CD14-positive monocyte (primary cell): ENCODE measurements around the gene DPPA5. TPM values are rescaled to one million over a fixed set of nuclear protein-coding genes. Genes with fewer than 3 reads are reported as not detected.

Experiments used
- DNase-seq, 3 donors: peaks; one replicate each; pipeline ENCODE4 v3.0.0-alpha.2; 2011 to 2022
- H2AFZ ChIP-seq: 2 replicates; pipeline ENCODE4 v1.6.0; 2012; ENCODE audit warnings: mild to moderate bottlenecking, low read depth, low read length, inconsistent platforms; ENCODE audit not compliant: insufficient read depth, poor library complexity, severe bottlenecking
- H3K27ac ChIP-seq, 2 donors: 1 replicate in 1 of 2; 2 replicates in 1 of 2; pipeline ENCODE4 v1.5.1; 2012 to 2013; ENCODE audit warnings: low read length in 2 of 2, control low read depth in 1 of 2, inconsistent platforms in 1 of 2, low read depth in 1 of 2, mild to moderate bottlenecking in 1 of 2
- H3K27me3 ChIP-seq, 2 donors: one replicate each; pipeline versions ENCODE4 v1.6.0 to v1.6.1; 2011 to 2013; ENCODE audit warnings: low read length in 2 of 2; ENCODE audit not compliant: control insufficient read depth in 2 of 2, insufficient read depth in 2 of 2
- H3K36me3 ChIP-seq, 2 donors: replicated peaks in 1 of 2; 1 replicate in 1 of 2; 2 replicates in 1 of 2; pipeline versions ENCODE4 v1.5.1 to v1.6.1; 2012 to 2013; ENCODE audit warnings: low read length in 2 of 2, control low read depth in 1 of 2, inconsistent platforms in 1 of 2, mild to moderate bottlenecking in 1 of 2; ENCODE audit not compliant: insufficient read depth in 2 of 2, control insufficient read depth in 1 of 2
- H3K4me1 ChIP-seq, 2 donors: 1 replicate in 1 of 2; 2 replicates in 1 of 2; pipeline versions ENCODE4 v1.5.1 to v1.6.1; 2012 to 2013; ENCODE audit warnings: low read length in 2 of 2, control low read depth in 1 of 2, inconsistent platforms in 1 of 2, mild to moderate bottlenecking in 1 of 2, moderate library complexity in 1 of 2; ENCODE audit not compliant: insufficient read depth in 2 of 2, control insufficient read depth in 1 of 2
- H3K4me2 ChIP-seq: replicated peaks from 2 replicates; pipeline ENCODE3; 2012; ENCODE audit warnings: low read length, moderate library complexity, mild to moderate bottlenecking; ENCODE audit not compliant: poor library complexity, severe bottlenecking; ENCODE audit errors: extremely low read depth
- H3K4me3 ChIP-seq, 3 experiments: fragments of 200-600 bp in 1 of 3; sonication (generic) in 1 of 3; replicated peaks in 1 of 3; 1 replicate in 2 of 3; 2 replicates in 1 of 3; pipeline ENCODE4 v1.5.1; 2011 to 2013; ENCODE audit warnings: low read length in 3 of 3, mild to moderate bottlenecking in 3 of 3, control low read depth in 2 of 3, low read depth in 2 of 3, inconsistent platforms in 1 of 3, moderate library complexity in 1 of 3
- H3K79me2 ChIP-seq: 2 replicates; pipeline ENCODE4 v1.6.0; 2012; ENCODE audit warnings: mild to moderate bottlenecking, control low read depth, inconsistent platforms, low read length, moderate library complexity; ENCODE audit not compliant: insufficient read depth
- H3K9ac ChIP-seq: 2 replicates; pipeline ENCODE4 v1.6.0; 2017; ENCODE audit warnings: low read length, mild to moderate bottlenecking; ENCODE audit not compliant: insufficient read depth, poor library complexity, severe bottlenecking
- H3K9me3 ChIP-seq, 2 donors: replicated peaks in 1 of 2; 1 replicate in 1 of 2; 2 replicates in 1 of 2; pipeline versions ENCODE4 v1.5.1 to v1.6.1; 2012 to 2013; ENCODE audit warnings: low read length in 2 of 2, control low read depth in 1 of 2; ENCODE audit not compliant: control insufficient read depth in 1 of 2, insufficient read depth in 1 of 2
- H4K20me1 ChIP-seq: 2 replicates; pipeline ENCODE4 v1.6.0; 2012; ENCODE audit warnings: mild to moderate bottlenecking, low read length, control low read depth, moderate library complexity; ENCODE audit not compliant: insufficient read depth
- H3K27ac Mint-ChIP-seq, 7 donors: one replicate each; pipeline ENCODE4 v1.8.0; 2020; ENCODE audit warnings: mild to moderate bottlenecking in 7 of 7, mixed read lengths in 7 of 7, moderate library complexity in 6 of 7, inconsistent platforms in 2 of 7
- H3K27me3 Mint-ChIP-seq, 3 donors: one replicate each; pipeline ENCODE4 v1.8.0; 2021 to 2022; ENCODE audit warnings: low read depth in 3 of 3, mild to moderate bottlenecking in 3 of 3, mixed read lengths in 3 of 3, moderate library complexity in 3 of 3, inconsistent platforms in 1 of 3
- H3K36me3 Mint-ChIP-seq, 2 donors: one replicate each; pipeline ENCODE4 v1.8.0; 2020; ENCODE audit warnings: mixed read lengths in 2 of 2, inconsistent platforms in 1 of 2, mild to moderate bottlenecking in 1 of 2
- H3K4me1 Mint-ChIP-seq: one replicate; pipeline ENCODE4 v1.8.0; 2020; ENCODE audit warnings: mild to moderate bottlenecking, mixed read lengths
- H3K4me3 Mint-ChIP-seq, 2 donors: one replicate each; pipeline ENCODE4 v1.8.0; 2020; ENCODE audit warnings: mild to moderate bottlenecking in 2 of 2, mixed read lengths in 2 of 2, moderate library complexity in 1 of 2
- H3K9me3 Mint-ChIP-seq, 7 donors: one replicate each; pipeline ENCODE4 v1.8.0; 2020 to 2022; ENCODE audit warnings: mixed read lengths in 7 of 7, mild to moderate bottlenecking in 6 of 7, moderate library complexity in 6 of 7, inconsistent platforms in 2 of 7
- CTCF ChIP-seq: fragments of 200-600 bp; IDR thresholded peaks from one replicate; pipeline ENCODE4 v1.8.0; 2022; ENCODE audit warnings: antibody characterized with exemption, mild to moderate bottlenecking
- WGBS: methylation state at CpG from one replicate; pipeline ENCODE4 v1.1.5; 2013; ENCODE audit warnings: missing lambda C conversion rate; ENCODE audit not compliant: insufficient coverage; 5-methylcytosine and 5-hydroxymethylcytosine counted together
- intact Hi-C, 2 donors: fragments of 100-400 bp; cut with micrococcal nuclease; formaldehyde crosslinking; loops; one replicate each; pipeline versions ENCODE4 v1.15.0 to v1.15.1; 2023
- polyA plus RNA-seq, 3 donors: library from polyadenylated mRNA; depleted of rRNA in 1 of 3; unstranded in 2 of 3; stranded (reverse) in 1 of 3; fragments of 300-500 nt in 2 of 3; fragments of >200 nt in 1 of 3; fragmentation: Illumina TruSeq in 2 of 3; gene quantifications; 1 replicate in 2 of 3; 2 replicates in 1 of 3; pipeline ENCODE4 v1.2.3, GENCODE V29; 2012 to 2021

DPPA5 gene
- polyA plus RNA-seq, 3 donors = not detected

- 97% methylated on average over 34 of the region's 36 CpGs for WGBS
- H3K4me2 ChIP-seq = no peak within 1 kb of the TSS
- H3K9me3 Mint-ChIP-seq = peaks cover 4 to 28% (median 24%) of the 10 kb centered on the region in 7 donors
- intact Hi-C loops = no loop called here
- no peaks in the 10 kb centered on the region for H4K20me1 ChIP-seq
- no peaks in the 10 kb centered on the region for H3K36me3 ChIP-seq
- no peak within 1 kb of the TSS for H3K27ac Mint-ChIP-seq
- no peak within 1 kb of the TSS for H2AFZ ChIP-seq
- no peak for TF ChIP-seq CTCF
- H3K27me3 Mint-ChIP-seq = peaks cover 3 to 7% (median 3%) of the 10 kb centered on the region in 3 donors
- H3K4me3 Mint-ChIP-seq = no peak within 1 kb of the TSS
- H3K27ac ChIP-seq = no peak within 1 kb of the TSS
- no peaks in the 10 kb centered on the region for H3K4me1 ChIP-seq
- H3K9me3 ChIP-seq = peaks cover 9 to 29% of the 10 kb centered on the region in 2 donors
- no peak for DNase-seq
- H3K9ac ChIP-seq = no peak within 1 kb of the TSS
- H3K79me2 ChIP-seq = no peaks in the 10 kb centered on the region
- no peaks in the 10 kb centered on the region for H3K4me1 Mint-ChIP-seq
- H3K36me3 Mint-ChIP-seq = no peaks in the 10 kb centered on the region
- no peaks in the 10 kb centered on the region for H3K27me3 ChIP-seq
- H3K4me3 ChIP-seq = no peak within 1 kb of the TSS
Observed at GRCh38 chr6:73369563-73369962, 15.5 kb upstream of the DPPA5 start, which contains the start of gene OOEP. OOEP (minus strand) TSS chr6:73369897; CDS start chr6:73369792, 105 bp downstream.

GRCh38 chr6:73369157-73369556 lies 15.1 kb upstream of the DPPA5 start:
- H3K27ac Mint-ChIP-seq = no peak overlapping the region
- no peaks in the 10 kb centered on the region for H3K36me3 ChIP-seq
- no peak overlapping the region for H3K9ac ChIP-seq
- no peak overlapping the region for H2AFZ ChIP-seq
- 95% methylated on average over 14 of the region's 14 CpGs for WGBS
- H3K4me3 Mint-ChIP-seq = no peak overlapping the region
- no peak overlapping the region for H3K4me2 ChIP-seq
- H3K4me1 Mint-ChIP-seq = no peaks in the 10 kb centered on the region
- H3K27ac ChIP-seq = no peak overlapping the region
- no peaks in the 10 kb centered on the region for H3K27me3 ChIP-seq
- no peak overlapping the region for H3K4me3 ChIP-seq
- H3K27me3 Mint-ChIP-seq = peaks cover 3 to 7% (median 3%) of the 10 kb centered on the region in 3 donors
- H3K9me3 ChIP-seq = peaks cover 12 to 31% of the 10 kb centered on the region in 2 donors
- DNase-seq = no peak
- no peaks in the 10 kb centered on the region for H4K20me1 ChIP-seq
- H3K4me1 ChIP-seq = no peaks in the 10 kb centered on the region
- intact Hi-C loops = no loop called here
- TF ChIP-seq CTCF = no peak
- H3K36me3 Mint-ChIP-seq = no peaks in the 10 kb centered on the region
- H3K79me2 ChIP-seq = no peaks in the 10 kb centered on the region
- peaks cover 6 to 28% (median 24%) of the 10 kb centered on the region in 7 donors for H3K9me3 Mint-ChIP-seq
